ENCODE data around the gene MUC6. TPM values are rescaled to one million over a fixed set of nuclear protein-coding genes. Genes with fewer than 3 reads are reported as not detected.

The MUC6 gene
- total and polyA plus RNA-seq, 2 of the 8 experiments (the other 6 are each of a cell fraction or from before 2014, with no cell fraction given), result not detected

DNA sequence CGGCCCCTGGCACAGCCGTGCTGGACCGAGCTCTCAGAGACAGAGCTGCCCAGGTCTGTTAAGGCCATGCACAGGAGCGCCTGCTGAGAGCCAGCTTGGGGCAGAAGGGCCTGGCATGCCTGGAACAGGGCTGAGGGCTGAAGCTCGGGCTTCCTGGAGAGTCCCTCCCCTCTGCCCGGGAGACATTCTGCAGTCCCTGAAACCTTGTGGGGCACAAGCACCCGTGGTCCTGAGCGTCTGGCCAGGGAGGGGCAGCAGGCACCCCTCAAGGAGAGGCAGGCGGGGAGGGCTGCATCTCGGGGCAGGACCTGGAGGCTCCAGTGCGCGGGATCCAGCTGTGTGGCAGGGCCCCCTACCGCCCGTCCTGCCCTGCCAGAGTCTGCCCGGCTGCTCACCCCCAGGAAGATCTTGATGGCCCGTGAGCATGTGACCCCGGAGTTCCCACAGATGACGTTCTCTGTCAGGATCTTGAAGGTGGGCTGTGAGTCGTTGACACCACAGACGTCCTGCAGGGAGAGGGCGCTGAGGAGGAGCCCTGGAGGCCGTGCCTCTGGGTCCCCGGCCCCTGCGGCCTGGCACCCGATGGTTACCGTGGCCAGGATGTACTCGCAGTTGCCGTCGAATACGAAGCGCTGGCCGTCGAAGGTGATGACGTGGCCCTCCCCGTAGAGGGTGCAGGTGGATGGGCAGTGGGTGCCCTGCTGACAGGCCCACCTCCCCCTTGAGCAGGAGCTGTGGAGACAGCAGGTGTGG lies 10.9 kb downstream of the MUC6 start:
- H3K27ac ChIP-seq (ENCODE audit: low read depth, low read length), result no peak overlapping the region
- no peak overlapping the region for H2BK15ac ChIP-seq (ENCODE audit: low read length)
- H3K27me3 ChIP-seq (replicated peaks in 1 of 4; ENCODE audit: control insufficient read depth in 3 of 4, extremely low read depth in 1 of 4, insufficient read depth in 3 of 4, low read length in 3 of 4), result no peaks in the 10 kb centered on the region
- no peak overlapping the region for H3K14ac ChIP-seq (ENCODE audit: insufficient read length)
- ChIA-PET POLR2A (ENCODE audit: partially characterized antibody) (interaction anchor here (0.8 to 1.5 kb wide), 4 partner anchors 10 to 166 kb away, joined by 3 to 4 read pairs (median 4); no protein-coding TSS in a partner anchor), CTCF (ENCODE audit: partially characterized antibody) (interaction anchor here (0.9 to 1.2 kb wide), 2 partner anchors 72 to 81 kb away, joined by 3 read pairs; no protein-coding TSS in a partner anchor)
- H4K20me1 ChIP-seq (replicated peaks in 1 of 2; ENCODE audit: control insufficient read depth in 1 of 2, insufficient read depth in 2 of 2, low read length in 2 of 2), result peaks cover 0 to 6% of the 10 kb centered on the region in 2 experiments
- no peak overlapping the region for H2BK5ac ChIP-seq (ENCODE audit: low read depth, low read length)
- H3K79me2 ChIP-seq (ENCODE audit: control insufficient read depth in 1 of 2, insufficient read depth in 2 of 2, low read length in 2 of 2), result no peaks in the 10 kb centered on the region
- FAIRE-seq (no peak), DNase-seq (ENCODE audit: low read depth in 1 of 2, low spot score in 2 of 2) (no peak)
- no peak overlapping the region for H3K4me2 ChIP-seq (ENCODE audit: insufficient read depth in 1 of 2, low read depth in 2 of 2, low read length in 2 of 2)
- H4K8ac ChIP-seq (ENCODE audit: extremely low read depth, insufficient read depth, low read length), result no peak overlapping the region
- H3K4ac ChIP-seq (replicated peaks; ENCODE audit: insufficient read length, low read depth, low read length), result no peak overlapping the region
- H2BK12ac ChIP-seq (ENCODE audit: low read depth, low read length), result no peak overlapping the region
- no peak overlapping the region for H4K91ac ChIP-seq (replicated peaks; ENCODE audit: insufficient read length, low read length)
- H3K23ac ChIP-seq (ENCODE audit: insufficient read length), result no peak overlapping the region
- TF ChIP-seq KDM1A (IDR thresholded peaks at IDR 0.05; ENCODE audit: borderline replicate concordance, low read length), result no peak
- TF ChIP-seq JUND (IDR thresholded peaks at IDR 0.05; ENCODE audit: low read length), result no peak
- TF ChIP-seq RNF2 (IDR thresholded peaks at IDR 0.05; ENCODE audit: borderline replicate concordance, low read depth, low read length, missing control alignments, poor library complexity, severe bottlenecking), result no peak
- TF ChIP-seq CTBP2 (IDR thresholded peaks at IDR 0.05; ENCODE audit: borderline replicate concordance, insufficient read depth, insufficient read length, low read length), result no peak
- no peak for TF ChIP-seq SIN3A (conservative IDR thresholded peaks at IDR 0.05 in 1 of 2, IDR thresholded peaks at IDR 0.05 in 1 of 2; ENCODE audit: low read depth in 1 of 2, low read length in 2 of 2)
- no peak for TF ChIP-seq CBX8 (IDR thresholded peaks at IDR 0.05; ENCODE audit: borderline replicate concordance, low read depth, low read length)
- TF ChIP-seq, protein P1, sequence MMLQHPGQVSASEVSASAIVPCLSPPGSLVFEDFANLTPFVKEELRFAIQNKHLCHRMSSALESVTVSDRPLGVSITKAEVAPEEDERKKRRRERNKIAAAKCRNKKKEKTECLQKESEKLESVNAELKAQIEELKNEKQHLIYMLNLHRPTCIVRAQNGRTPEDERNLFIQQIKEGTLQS (IDR thresholded peaks at IDR 0.05; ENCODE audit: insufficient read depth, low read depth, low read length), result no peak
- TF ChIP-seq POU5F1 (IDR thresholded peaks at IDR 0.05; ENCODE audit: low read depth, low read length), result no peak
- no peak overlapping the region for H3K18ac ChIP-seq (ENCODE audit: extremely low read depth, low read length)
- H3K4me1 ChIP-seq (replicated peaks in 1 of 4; ENCODE audit: control insufficient read depth in 3 of 4, insufficient read depth in 4 of 4, low read length in 3 of 4), result no peaks in the 10 kb centered on the region
- no peak overlapping the region for H3K56ac ChIP-seq (replicated peaks; ENCODE audit: insufficient read length, low read depth, low read length)
- no peak overlapping the region for H2BK120ac ChIP-seq (replicated peaks; ENCODE audit: low read depth, low read length)
- H3K23me2 ChIP-seq (ENCODE audit: low read depth, low read length), result peaks cover 5% of the 10 kb centered on the region
- WGBS, 2 experiments (ENCODE audit: extremely low coverage in 1 of 2, insufficient coverage in 1 of 2, insufficient read length in 1 of 2, insufficient replicate concordance in 2 of 2, low coverage in 1 of 2, low lambda C conversion rate in 2 of 2, missing lambda C conversion rate in 1 of 2), result 94% methylated on average over 25 of the region's 35 CpGs; no CpG with 5 or more reads in 1 of the 2 experiments
- H2AFZ ChIP-seq (ENCODE audit: low read length), result no peak overlapping the region
- H2BK20ac ChIP-seq (ENCODE audit: low read length), result no peak overlapping the region
- H4K5ac ChIP-seq (ENCODE audit: insufficient read length, low read depth, low read length), result no peak overlapping the region
- no peak overlapping the region for H3K9ac ChIP-seq (replicated peaks in 1 of 4; ENCODE audit: extremely low read depth in 1 of 4, low read depth in 3 of 4, low read length in 3 of 4)
- no peaks in the 10 kb centered on the region; a peak in 1 of 8 replicates for H3K36me3 ChIP-seq (ENCODE audit: control insufficient read depth in 2 of 4, insufficient read depth in 4 of 4, low read length in 3 of 4)
- no peak overlapping the region for H3K4me3 ChIP-seq (ENCODE audit: extremely low read depth in 1 of 4, insufficient read depth in 2 of 4, low read depth in 3 of 4, low read length in 4 of 4)
- no peaks in the 10 kb centered on the region for H3K9me3 ChIP-seq (ENCODE audit: insufficient read depth in 2 of 2, low read depth in 1 of 2, low read length in 1 of 2)
- H2AK5ac ChIP-seq (ENCODE audit: low read depth, low read length), result no peak overlapping the region
- no peaks in the 10 kb centered on the region for H3K79me1 ChIP-seq (ENCODE audit: low read depth, low read length)

Data from H1 (cell line).